GM19395 (cell line): ENCODE data around the gene OGA.
"Not testable (repeated sequence)": the region's sequence is repeated elsewhere in the genome, so short reads cannot be mapped to it uniquely, and the experiment has no call there.

Experiments used
- ATAC-seq: cut with Tn5 transposase; IDR thresholded peaks from one replicate; pipeline ENCODE4 v1.9.1; 2021; ENCODE audit warnings: mild to moderate bottlenecking, moderate library complexity; ENCODE audit not compliant: unreplicated experiment

Gene OGA

DNA sequence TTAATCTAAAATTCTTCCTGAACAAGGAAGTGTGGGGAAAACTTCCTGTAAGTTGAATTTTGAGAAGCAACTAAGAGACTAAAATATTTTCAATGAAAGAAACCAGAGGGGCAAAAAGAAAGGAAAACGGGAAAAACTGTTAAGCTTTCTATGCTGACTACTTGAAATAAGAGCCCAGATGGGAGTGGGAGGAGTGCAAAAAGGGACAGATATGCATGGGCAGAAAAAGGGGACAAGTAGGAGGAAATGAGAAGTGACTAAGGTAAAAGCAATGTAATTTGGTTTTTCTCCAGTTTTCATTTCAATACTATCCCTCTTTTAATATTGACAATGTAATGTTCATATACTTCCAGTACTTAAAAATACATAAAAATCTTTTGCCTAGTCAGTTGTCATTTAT, 11.1 kb downstream of the OGA start:
- ATAC-seq = no peak

DNA sequence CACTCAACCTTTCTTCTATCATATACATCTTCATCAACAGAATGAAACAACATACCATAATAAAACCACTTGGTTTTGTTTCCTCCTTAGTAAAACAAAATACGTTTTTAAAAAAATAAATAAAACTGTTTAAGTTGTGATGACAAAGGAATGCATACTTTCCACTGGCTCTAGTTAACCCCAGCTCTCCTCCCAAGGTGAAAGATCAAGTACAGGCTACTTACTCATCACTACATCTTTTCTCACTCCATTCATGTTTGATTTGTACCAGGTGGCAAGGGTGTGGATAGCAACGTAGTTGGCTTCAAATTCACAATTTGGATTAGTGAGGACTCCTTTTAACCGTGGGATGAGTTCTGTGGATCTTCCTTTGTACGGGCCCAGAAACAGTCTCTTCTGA, 14.7 kb downstream of the OGA start:
- no peak for ATAC-seq

DNA sequence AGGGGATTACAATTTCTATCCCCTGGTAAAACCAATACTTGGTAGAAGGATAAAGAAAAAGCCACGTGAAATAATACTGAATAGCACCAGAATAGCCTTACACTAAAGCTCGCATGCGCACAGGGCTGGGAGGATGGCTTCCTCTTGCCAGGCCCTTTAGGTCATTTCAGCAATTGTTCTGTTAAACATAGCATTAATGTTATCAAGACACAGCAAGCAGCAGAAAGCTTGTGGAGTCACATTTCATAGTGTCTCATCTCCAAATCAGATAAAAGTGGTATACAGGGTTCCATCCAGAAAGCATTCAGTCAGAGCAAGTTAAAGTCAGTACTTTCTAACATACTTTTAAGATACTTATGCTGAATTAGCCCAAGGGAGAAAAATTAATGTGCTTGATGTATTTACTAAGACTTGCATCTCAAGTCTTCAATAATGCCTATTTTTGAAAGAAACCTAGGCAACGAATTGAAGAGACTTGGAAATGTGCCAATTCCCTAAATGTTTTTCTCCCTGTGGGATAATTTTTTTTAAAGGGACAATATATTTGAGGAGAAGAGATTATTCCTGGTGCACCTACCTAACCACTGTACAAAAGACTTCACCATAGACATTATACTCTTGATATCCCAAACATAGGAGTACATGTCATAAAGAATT, 20.7 kb downstream of the OGA start:
- no peak for ATAC-seq

DNA sequence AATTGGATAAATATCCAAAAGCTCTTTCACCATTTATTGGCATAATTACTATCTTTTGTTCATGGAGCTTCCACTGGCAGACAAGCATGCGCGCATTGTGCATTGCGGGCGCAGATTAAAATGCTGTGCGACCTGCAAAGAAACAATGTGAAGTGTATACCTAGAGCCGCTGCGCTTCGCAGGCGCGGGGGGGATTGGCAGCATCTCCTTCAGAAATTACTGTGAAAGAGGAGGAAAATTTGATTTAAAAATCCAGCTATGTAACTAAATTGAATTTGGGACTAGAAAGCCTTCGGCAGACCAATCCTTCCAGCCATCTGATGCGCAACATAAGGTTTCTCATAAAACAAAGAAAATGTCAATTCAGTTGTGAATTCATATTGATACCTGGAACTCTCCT, 24.7 kb downstream of the OGA start:
- ATAC-seq = no peak

DNA sequence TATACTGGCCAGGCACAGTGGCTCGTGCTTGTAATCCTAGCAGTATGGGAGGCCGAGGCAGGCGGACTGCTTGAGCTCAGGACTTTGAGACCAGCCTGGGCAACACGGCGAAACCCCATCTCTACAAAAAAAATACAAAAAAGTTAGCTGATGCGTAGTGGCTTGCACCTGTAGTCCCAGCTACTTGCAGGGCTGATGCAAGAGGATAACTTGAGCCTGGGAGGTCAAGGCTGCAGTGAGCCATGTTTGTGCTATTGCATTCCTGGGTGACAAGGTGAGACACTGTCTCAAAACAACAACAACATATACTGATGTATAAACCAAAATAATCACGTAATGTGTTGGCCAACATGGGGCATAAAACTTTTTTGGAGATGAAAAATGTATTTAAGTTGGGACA, 28.6 kb downstream of the OGA start:
- ATAC-seq = no peak

DNA sequence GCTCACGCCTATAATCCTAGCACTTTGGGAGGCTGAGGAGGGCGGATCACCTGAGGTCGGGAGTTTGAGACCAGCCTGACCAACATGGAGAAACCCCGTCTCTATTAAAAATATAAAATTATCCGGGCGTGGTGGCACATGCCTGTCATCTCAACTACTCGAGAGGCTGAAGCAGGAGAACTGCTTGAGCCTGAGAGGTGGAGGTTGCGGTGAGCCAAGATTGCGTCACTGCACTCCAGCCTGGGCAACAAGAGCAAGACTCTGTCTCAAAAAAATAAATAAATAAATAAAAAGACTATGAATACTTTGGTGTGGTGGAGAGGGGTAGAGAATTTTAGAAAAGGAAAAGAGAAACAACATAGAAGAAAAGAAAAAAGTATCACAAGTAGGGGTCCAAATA, 29.0 kb downstream of the OGA start:
- not testable (repeated sequence) for ATAC-seq

DNA sequence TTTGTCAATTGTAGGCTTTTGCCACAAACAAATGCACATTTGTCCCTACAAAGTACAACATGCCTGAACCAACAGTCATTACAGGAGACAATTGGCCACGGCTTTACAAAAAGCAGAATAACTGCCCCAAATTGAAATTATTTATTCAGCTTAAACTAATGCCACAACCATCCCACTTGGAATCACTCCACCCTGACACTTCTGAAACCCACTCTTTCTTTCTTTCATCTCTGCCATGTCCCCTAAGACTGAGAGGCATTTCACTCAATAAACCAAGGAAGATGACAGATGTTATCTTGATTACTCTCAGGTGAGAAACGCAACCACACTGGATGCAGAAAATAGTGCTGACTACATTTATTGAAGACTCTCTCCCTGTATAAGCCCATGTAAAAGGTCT, 32.4 kb downstream of the OGA start:
- ATAC-seq = no peak

DNA sequence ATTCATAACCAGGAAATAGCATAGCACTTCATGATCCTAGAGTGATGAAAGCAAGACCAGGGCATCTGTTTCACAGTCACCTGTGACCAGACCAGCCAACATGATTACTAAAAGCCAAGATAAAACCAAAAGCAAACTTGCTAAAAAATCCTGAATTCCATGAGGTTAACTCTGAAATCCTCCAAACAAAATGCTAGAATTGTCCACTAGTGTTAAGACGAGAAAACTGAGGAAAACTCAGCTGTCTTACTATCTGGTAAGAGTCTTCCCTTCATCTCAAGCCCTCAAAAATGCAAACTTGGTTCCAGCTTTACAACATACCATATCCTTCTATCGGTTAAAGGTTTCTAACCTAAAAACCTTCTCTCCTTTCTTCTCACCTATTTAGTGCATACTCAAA, 33.7 kb downstream of the OGA start:
- no peak for ATAC-seq

DNA sequence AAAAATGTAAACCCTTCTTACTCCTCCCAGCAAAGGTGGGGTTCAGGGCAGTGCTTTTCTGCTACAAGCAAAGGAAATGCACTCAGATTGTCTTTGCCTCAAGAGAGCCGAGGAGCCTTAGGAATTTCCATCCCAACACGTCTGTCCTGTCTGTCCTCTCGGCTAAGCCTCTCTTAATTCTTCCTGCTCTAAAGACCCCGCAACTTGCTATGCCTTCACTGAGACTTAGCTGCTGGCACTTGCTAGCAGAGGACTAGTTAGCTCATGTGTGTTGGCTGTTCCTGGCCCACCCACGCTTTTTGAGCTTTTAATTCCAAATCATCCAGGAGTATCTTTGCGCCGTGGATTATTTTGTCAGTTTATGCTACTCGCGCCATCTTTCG, 34.5 kb downstream of the OGA start:
- ATAC-seq = no peak

DNA sequence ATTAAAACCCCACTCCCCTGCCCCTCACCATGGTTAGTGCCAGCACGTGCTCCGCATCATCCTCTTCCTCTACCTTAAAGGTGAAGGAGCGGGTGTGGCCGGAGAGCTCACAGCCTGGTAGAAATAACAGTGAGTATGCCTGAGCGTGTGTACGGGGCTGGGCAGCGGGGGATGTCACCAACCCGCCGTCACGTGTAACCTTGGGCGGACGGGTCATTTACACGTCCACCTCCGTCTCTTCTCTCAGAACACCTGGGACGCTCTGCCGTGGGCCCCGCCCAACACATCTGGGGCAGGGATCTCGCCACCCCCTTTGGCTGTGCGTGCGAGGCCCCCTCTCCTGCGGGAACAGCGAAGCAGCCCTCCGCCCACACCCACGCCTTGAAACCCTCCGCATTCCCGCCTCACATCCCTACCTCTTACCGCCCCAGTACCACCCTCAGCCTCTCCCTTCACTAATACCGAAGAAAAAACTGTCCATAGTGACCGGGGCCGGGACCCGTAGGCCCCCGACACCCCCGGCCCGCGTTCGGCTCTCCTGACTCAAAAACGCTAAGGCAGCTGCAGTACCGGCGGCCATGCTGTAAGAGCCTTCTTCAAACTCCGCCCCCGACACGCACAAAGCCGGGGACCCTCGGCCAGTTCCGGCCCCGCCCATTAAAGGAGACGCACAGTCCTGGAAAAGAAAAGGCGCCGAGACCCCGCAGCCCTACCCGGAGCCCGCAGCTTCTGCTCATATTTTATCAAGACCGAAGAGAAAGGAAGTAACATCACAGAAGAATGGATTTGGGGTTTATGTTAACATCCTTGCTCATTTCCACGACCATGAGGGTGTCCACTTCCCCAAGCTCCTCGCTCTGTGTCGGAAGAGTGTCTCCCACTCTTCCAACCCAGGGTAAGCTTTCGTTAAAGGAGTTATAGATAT, 35.2 kb downstream of the OGA start, which contains the start of gene NPM3:
NPM3 (minus strand) TSS at position 636 of the 925 bp plus-strand sequence; CDS start at position 580, 56 bp downstream.
- peak; percentile 56 for ATAC-seq

DNA sequence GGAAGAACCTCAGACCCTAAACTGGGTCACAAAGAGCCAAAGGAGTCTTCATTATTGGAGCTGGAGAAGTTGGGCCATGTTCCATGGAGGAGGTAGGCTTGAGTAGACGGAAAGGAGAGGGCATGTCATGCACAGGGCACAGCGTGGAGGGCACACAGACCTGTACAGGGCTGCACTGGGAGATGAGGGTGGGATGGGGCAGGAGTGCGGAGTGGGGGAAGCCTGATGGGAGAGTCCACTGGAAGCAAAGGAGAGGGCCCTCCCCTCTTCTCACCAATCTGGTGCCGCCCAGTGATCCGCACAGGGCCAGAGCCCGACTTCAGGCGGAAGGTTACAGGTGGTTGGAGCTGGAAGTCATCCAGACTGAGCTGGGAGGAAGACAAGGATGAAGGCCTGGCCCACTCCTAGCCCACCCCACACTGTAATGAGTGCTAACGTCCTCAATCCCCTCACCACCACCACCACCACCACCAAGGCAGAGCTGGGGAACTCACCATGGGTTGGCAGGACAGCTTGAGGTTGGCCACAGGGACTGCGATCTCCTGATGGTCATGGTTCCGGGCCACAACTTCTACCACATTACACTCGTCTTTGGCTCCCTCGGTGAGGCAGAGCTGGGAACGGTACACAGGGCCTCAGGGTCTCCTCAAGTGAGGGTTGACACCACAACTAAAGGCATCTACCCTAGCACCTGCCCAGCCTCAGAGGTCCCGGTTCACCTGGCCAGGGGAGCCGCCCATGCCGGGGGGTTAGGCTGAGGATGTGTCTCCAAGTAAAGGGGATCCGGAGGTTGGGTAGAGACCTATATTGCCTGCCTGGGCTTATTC, 36.0 kb downstream of the OGA start:
- no peak for ATAC-seq

DNA sequence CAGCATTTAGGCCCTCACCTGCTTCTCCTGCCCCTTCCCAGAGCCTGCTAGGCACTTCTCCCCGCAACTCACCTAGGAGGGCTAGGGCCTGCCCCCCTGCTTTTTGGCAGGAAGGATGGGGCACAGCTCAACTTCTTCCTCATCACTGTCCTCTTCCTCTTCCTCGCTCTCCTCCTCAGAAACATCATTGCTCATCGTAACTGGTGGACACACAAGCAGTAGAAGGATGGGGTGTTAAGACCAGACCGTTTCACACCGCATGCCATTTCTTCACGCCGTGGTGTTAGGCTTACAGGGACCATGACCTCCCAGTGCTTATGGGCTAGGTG, 36.6 kb downstream of the OGA start:
- no peak for ATAC-seq

DNA sequence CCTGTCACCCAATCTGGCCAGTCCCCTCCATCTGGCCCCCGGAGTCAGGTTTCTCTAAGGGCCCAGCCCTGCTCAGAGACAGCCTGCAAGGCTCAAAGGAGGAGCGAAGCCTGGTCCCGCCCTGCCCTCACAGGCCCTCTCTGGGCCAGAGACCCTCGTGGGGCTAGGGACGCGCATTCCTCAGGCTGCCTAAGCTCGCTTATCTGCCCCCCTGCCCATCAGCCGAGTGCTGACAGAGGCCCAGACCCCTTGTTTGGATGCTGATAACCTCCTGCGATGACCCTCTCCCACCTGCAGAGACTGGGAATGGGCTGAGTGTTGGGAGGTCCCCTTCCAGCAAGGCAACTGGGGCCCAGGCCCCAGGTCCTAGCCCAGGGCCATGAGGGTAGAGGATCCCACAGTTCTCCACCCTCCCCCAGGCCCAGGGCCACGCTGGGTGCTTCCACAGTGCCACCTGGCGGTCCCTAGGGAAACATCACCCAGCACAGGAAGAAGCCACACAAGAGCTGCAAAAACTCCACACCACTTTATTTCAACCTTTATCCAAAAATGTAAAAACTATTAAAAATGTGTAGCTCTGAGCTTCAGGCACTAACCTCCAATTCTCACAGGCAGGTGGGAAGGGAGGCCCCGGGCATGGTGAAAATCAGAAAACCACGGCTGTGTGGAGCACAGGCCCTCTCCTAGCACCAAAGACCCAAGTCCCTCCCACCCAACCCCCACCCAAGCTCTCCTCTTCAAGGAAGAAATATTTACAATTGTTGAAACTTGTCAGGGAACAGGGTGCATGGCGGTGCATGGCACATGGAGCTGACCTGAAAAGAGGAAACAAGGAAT, 37.2 kb downstream of the OGA start:
- ATAC-seq = peak; percentile 42

DNA sequence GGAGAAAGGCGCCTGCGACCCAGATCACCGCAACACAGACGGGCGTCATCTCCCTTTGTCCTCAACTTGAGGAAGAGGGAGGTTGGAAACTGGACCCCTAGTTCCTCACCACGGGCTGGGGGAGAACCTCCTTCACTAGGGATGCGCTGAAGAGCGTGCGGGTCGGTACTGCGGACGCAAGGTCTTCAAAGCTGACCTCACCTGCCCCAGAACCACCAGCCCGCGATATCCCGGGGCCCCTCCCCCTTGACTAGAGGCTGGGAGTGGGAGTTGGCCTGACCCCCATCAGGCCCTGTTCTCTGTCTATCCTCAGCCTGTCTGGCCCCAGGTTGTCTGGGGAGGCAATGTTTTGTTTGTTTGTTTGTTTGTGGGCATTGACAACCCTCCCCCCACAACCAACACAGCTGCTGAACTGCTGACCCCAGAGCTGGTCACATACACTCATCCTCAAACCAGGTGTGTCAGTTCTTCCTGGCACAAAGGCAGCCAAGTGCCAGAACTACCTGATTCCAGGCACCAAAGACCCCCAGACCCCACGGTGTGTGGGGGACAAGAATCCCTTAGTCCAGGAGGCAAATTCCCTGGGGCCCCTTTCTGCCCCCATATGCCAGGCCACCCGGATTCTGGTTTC, 37.9 kb downstream of the OGA start:
- no peak for ATAC-seq

DNA sequence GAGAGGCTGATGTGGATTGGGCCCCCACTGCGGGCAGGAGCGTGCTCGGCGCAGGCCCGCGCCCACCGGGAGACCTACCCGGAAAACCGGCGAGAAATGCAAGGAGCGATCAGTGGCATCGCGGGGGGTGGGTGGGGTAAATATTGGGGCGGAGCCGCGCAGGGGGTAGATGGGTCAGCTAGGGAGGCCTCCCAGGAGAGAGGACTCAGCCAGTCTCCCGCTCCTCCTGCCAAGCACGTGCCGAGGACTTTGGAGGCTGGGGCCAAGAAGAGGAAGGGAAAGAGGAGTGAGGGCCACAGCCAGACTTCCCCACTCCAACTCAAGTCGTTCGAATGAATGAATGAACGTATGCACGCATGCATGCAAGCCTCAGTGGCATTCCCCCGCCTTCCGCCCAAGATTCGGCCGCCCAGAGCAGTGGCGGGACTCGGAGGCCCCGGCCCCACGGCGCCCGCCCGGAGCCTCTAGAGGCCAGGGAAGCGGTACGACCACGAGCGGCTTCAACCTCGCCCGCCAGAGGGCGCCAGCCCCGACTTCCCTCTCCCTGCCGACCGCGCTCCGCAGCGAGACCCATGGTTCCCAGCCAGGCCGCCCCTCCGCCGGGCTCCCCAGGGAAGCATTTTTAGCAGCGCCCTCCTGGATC, 38.6 kb downstream of the OGA start:
- peak; percentile 43 for ATAC-seq

DNA sequence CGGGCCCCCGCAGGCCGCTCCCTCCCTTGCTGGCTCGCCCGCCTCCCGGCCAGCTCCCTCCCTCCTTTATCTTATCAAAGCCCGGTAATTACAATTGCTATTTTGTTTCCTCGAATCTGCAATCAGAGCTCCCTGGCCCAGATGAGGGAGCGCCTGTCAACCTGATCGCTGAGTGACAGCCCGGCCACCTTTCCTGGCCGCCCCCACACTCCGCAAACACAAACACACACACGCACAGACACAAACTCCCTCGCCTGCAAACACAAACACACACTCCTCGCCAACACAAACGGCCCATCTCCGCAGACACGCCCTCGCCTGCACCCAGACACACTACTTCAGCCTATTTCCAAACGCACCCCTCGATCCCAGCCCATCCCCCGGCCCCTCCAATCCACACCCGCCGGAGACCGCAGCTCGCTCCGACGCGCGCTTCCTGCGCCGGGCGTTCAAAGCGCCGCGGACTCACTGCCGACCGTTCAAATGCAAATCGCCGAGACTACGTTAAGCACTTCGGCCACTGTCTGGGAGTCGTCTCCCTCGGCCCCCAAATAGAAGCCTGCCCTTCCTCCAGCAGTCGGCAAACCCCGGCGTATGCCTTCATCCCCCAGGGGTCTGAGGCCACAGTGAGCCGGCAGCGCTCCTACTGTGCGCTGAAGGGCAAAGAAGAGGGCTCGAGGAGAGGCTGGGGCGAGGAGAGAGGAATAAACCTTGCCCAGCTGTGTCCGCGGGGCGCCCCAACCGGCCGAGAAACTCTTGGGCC, 39.3 kb downstream of the OGA start:
- no peak for ATAC-seq

DNA sequence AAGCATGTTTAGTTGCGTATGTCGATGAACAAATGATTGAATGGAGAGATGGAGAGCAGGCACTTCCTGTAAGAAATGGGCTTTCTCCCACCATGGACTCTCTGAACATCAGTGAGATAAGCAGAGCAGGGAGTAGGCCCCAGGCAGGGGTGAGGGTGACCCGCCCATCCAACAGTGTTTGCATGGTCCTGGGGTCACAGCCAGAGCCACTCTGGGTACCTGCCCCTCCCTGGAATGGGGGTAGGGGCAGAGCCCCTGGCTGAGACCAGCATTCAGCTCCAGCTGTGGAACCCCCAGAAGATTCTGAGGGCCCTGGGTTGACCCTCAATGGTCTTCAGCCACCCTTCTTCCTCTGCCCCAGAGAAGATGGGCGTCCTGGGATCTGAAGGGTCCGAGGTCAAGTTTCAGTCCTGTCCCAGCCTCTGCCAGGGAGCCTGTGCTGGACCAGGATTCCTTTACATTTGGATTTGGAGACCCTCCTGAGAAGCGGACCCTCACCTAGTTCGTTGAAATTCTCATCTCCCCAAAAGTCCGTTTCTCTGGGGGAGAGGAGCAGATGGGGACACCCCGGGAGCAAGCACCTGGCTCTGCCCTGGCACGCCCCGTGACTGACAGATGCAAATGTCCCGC, 40.0 kb downstream of the OGA start:
- ATAC-seq = no peak

DNA sequence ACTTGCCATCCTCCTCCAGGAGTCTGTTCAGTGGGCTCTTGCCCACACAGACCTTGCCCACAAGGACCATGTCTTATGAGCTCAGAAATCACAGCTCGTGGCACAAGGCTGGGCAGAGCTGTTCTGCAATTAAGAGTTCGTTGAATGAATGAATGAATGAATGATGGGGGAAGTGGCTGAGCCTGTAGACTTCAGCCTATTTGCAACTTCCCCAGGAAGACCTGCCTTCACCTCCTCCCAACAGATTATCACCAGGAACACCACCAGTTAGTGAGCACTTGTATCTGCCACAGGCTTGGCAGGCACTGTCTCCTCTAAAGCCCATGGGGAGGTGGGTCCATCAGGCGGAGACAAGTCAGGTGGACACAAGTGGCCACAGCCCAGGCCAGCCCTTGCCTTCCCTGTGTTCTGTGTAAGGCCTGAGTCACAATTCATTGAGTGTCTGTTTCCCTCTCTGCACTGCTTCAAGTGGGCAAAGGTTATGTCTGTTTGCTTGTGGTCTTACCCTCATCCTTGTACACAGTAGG, 40.6 kb downstream of the OGA start:
- no peak for ATAC-seq
